RWPE2 (cell line): ENCODE measurements around the gene GPR107.

Experiments
- ATAC-seq: fragments of 200-7000 bp; cut with Tn5 transposase; 3 replicates; pipeline ENCODE4 v1.9.1; 2021; ENCODE audit warnings: low read depth
- DNase-seq: peaks from one replicate; pipeline ENCODE4 v3.0.0-alpha.2; 2020; ENCODE audit warnings: low spot score
- H3K27ac ChIP-seq: fragments of 450-650 bp; 2 replicates; pipeline ENCODE4 v1.5.1; 2017; ENCODE audit warnings: mild to moderate bottlenecking; ENCODE audit not compliant: poor library complexity, severe bottlenecking
- H3K27me3 ChIP-seq: fragments of 250-450 bp; sonication (Bioruptor Pico); 2 replicates; pipeline ENCODE4 v1.5.1; 2021; ENCODE audit warnings: mild to moderate bottlenecking, moderate library complexity; ENCODE audit not compliant: insufficient read depth, poor library complexity, severe bottlenecking
- H3K36me3 ChIP-seq: fragments of 250-450 bp; sonication (Bioruptor Pico); 2 replicates; pipeline ENCODE4 v1.5.1; 2020; ENCODE audit warnings: low read depth, mild to moderate bottlenecking, moderate library complexity
- H3K4me1 ChIP-seq: fragments of 250-450 bp; sonication (Bioruptor Pico); 2 replicates; pipeline ENCODE4 v1.5.1; 2021; ENCODE audit warnings: mild to moderate bottlenecking, moderate library complexity; ENCODE audit not compliant: insufficient read depth, poor library complexity, severe bottlenecking
- H3K4me3 ChIP-seq: fragments of 250-450 bp; sonication (Bioruptor Pico); 2 replicates; pipeline ENCODE4 v1.5.1; 2021; ENCODE audit warnings: mild to moderate bottlenecking, moderate library complexity; ENCODE audit not compliant: severe bottlenecking
- H3K9me3 ChIP-seq: fragments of 250-450 bp; sonication (Bioruptor Pico); 2 replicates; pipeline ENCODE4 v1.5.1; 2021; ENCODE audit warnings: mild to moderate bottlenecking, moderate library complexity; ENCODE audit not compliant: severe bottlenecking
- CTCF ChIP-seq: fragments of 450-650 bp; IDR thresholded peaks from one replicate; pipeline ENCODE4 v1.5.1; 2017; ENCODE audit warnings: mild to moderate bottlenecking, moderate library complexity; ENCODE audit not compliant: poor library complexity, severe bottlenecking

GPR107 gene

GRCh38 chr9:130092910-130093309 lies 39.2 kb downstream of the GPR107 start:
- no peak for DNase-seq
- TF ChIP-seq CTCF = no peak
- H3K9me3 ChIP-seq = peaks cover 2% of the 10 kb centered on the region
- no peaks in the 10 kb centered on the region for H3K27me3 ChIP-seq
- H3K27ac ChIP-seq = no peak overlapping the region
- H3K4me3 ChIP-seq = no peak overlapping the region
- no peaks in the 10 kb centered on the region for H3K4me1 ChIP-seq
- peaks cover 71% of the 10 kb centered on the region for H3K36me3 ChIP-seq
- ATAC-seq = no peak

- Histone ChIP-seq H3K9me3 (no peaks in the 10 kb centered on the region), H3K36me3 (peaks cover 66% of the 10 kb centered on the region), H3K4me3 (no peak overlapping the region), H3K27me3 (no peaks in the 10 kb centered on the region), H3K27ac (no peak overlapping the region), H3K4me1 (no peaks in the 10 kb centered on the region)
- TF ChIP-seq CTCF = no peak
- DNase-seq = no peak
- ATAC-seq = no peak
These were observed 42.2 kb downstream of the GPR107 start for GRCh38 chr9:130095872-130096271.

- no peak for DNase-seq
These were observed 47.0 kb downstream of the GPR107 start for GRCh38 chr9:130100681-130101080.

GRCh38 chr9:130101915-130102314 lies 48.2 kb downstream of the GPR107 start:
- Histone ChIP-seq H3K27me3 (no peaks in the 10 kb centered on the region), H3K36me3 (peaks cover 52% of the 10 kb centered on the region), H3K9me3 (no peaks in the 10 kb centered on the region), H3K27ac (no peak overlapping the region), H3K4me1 (no peaks in the 10 kb centered on the region), H3K4me3 (no peak overlapping the region)
- TF ChIP-seq CTCF = no peak
- ATAC-seq (no peak), DNase-seq (no peak)

More at GRCh38 chr9:130100681-130101080, 47.0 kb downstream of the GPR107 start:
- Histone ChIP-seq H3K27ac (no peak overlapping the region), H3K4me1 (no peaks in the 10 kb centered on the region), H3K4me3 (no peak overlapping the region), H3K9me3 (no peaks in the 10 kb centered on the region), H3K36me3 (peaks cover 52% of the 10 kb centered on the region), H3K27me3 (no peaks in the 10 kb centered on the region)
- no peak for TF ChIP-seq CTCF
- ATAC-seq = no peak

- peaks cover 63% of the 10 kb centered on the region for H3K36me3 ChIP-seq
- ATAC-seq = no peak
- TF ChIP-seq CTCF = no peak
- H3K9me3 ChIP-seq = no peaks in the 10 kb centered on the region
- DNase-seq = no peak
- H3K4me1 ChIP-seq = no peaks in the 10 kb centered on the region
- no peak overlapping the region for H3K27ac ChIP-seq
- H3K4me3 ChIP-seq = no peak overlapping the region
- H3K27me3 ChIP-seq = no peaks in the 10 kb centered on the region
These were observed 50.9 kb downstream of the GPR107 start for GRCh38 chr9:130104491-130105193.
